GM23338 (cell line): ENCODE results near the gene NPEPL1. TPM values are rescaled to one million over a fixed set of nuclear protein-coding genes. Genes with fewer than 3 reads are reported as not detected.

Source experiments
- ATAC-seq: fragments of 200-7000 bp; cut with Tn5 transposase; 3 replicates; pipeline ENCODE4 v1.9.1; 2020
- DNase-seq: peaks from one replicate; pipeline ENCODE4 v3.0.0-alpha.2; 2015; ENCODE audit warnings: low spot score
- H2AFZ ChIP-seq: fragments of 200-600 bp; sonication (generic); 2 replicates; pipeline ENCODE4 v1.8.0; 2016; ENCODE audit warnings: antibody characterized with exemption, mild to moderate bottlenecking, moderate library complexity
- H3F3A ChIP-seq: fragments of 200-600 bp; sonication (generic); replicated peaks from 2 replicates; pipeline ENCODE4 v1.8.0; 2017; ENCODE audit warnings: antibody characterized with exemption, mixed run types, low read depth
- H3K27ac ChIP-seq: fragments of 200-600 bp; sonication (generic); 2 replicates; pipeline ENCODE4 v1.6.1; 2016; ENCODE audit warnings: low read depth
- H3K27me3 ChIP-seq: fragments of 200-600 bp; sonication (generic); 2 replicates; pipeline ENCODE4 v1.8.0; 2016; ENCODE audit warnings: mild to moderate bottlenecking, mixed run types, moderate library complexity; ENCODE audit not compliant: insufficient read depth
- H3K36me3 ChIP-seq: fragments of 200-600 bp; sonication (generic); 2 replicates; pipeline ENCODE4 v1.8.0; 2016; ENCODE audit warnings: mild to moderate bottlenecking; ENCODE audit not compliant: insufficient read depth
- H3K4me1 ChIP-seq: fragments of 200-600 bp; sonication (generic); 2 replicates; pipeline ENCODE4 v1.8.0; 2016; ENCODE audit warnings: mild to moderate bottlenecking, moderate library complexity; ENCODE audit not compliant: insufficient read depth
- H3K4me2 ChIP-seq: fragments of 200-600 bp; sonication (generic); 2 replicates; pipeline ENCODE4 v1.7.1; 2017; ENCODE audit warnings: mixed run types
- H3K4me3 ChIP-seq: fragments of 200-600 bp; sonication (generic); 2 replicates; pipeline ENCODE4 v1.6.1; 2016; ENCODE audit warnings: mixed run types
- H3K79me2 ChIP-seq: fragments of 200-600 bp; sonication (generic); replicated peaks from 2 replicates; pipeline ENCODE4 v1.8.0; 2017; ENCODE audit warnings: mild to moderate bottlenecking; ENCODE audit not compliant: insufficient read depth
- H3K9me2 ChIP-seq: fragments of 200-600 bp; sonication (generic); 2 replicates; pipeline ENCODE4 v1.8.0; 2017; ENCODE audit not compliant: insufficient read depth
- H4K20me1 ChIP-seq: fragments of 200-600 bp; sonication (generic); replicated peaks from 2 replicates; pipeline ENCODE4 v1.8.0; 2017; ENCODE audit warnings: mild to moderate bottlenecking; ENCODE audit not compliant: insufficient read depth
- H3K27ac Mint-ChIP-seq: 2 replicates; pipeline ENCODE4 v1.8.0; 2020; ENCODE audit warnings: inconsistent platforms, mild to moderate bottlenecking, moderate library complexity, mixed read lengths
- H3K27me3 Mint-ChIP-seq: 3 replicates; pipeline ENCODE4 v1.8.0; 2022; ENCODE audit warnings: low read depth, mild to moderate bottlenecking, moderate library complexity, mixed read lengths, inconsistent platforms; ENCODE audit not compliant: insufficient read depth, poor library complexity
- H3K36me3 Mint-ChIP-seq: 3 replicates; pipeline ENCODE4 v1.8.0; 2021; ENCODE audit warnings: low read depth, mild to moderate bottlenecking, inconsistent platforms, moderate library complexity, mixed read lengths
- H3K4me1 Mint-ChIP-seq: 3 replicates; pipeline ENCODE4 v1.8.0; 2020; ENCODE audit warnings: mild to moderate bottlenecking, inconsistent platforms, mixed read lengths
- H3K4me3 Mint-ChIP-seq: 3 replicates; pipeline ENCODE4 v1.8.0; 2021; ENCODE audit warnings: moderate library complexity, mild to moderate bottlenecking, inconsistent platforms, mixed read lengths
- H3K9me3 Mint-ChIP-seq: 3 replicates; pipeline ENCODE4 v1.8.0; 2020; ENCODE audit warnings: moderate library complexity, mild to moderate bottlenecking, inconsistent platforms, mixed read lengths
- CREB1 ChIP-seq: fragments of 250-450 bp; sonication (Bioruptor Pico); IDR thresholded peaks from 2 replicates; pipeline ENCODE4 v1.5.0; 2020; ENCODE audit warnings: low read depth, mild to moderate bottlenecking, moderate library complexity
- ETS1 ChIP-seq: IDR thresholded peaks from 2 replicates; pipeline ENCODE4 v1.6.1; 2016; ENCODE audit warnings: antibody characterized with exemption
- EZH2 ChIP-seq: fragments of 200-600 bp; sonication (generic); IDR thresholded peaks from one replicate; pipeline ENCODE4 v1.8.0; 2017; ENCODE audit warnings: antibody characterized with exemption, mild to moderate bottlenecking, low read depth; ENCODE audit not compliant: unreplicated experiment
- EZH2phosphoT487 ChIP-seq: fragments of 200-600 bp; sonication (generic); IDR thresholded peaks from one replicate; pipeline ENCODE4 v1.8.1; 2018; ENCODE audit warnings: antibody characterized with exemption; ENCODE audit not compliant: unreplicated experiment
- JUNB ChIP-seq: IDR thresholded peaks from one replicate; pipeline ENCODE4 v1.6.1; 2016; ENCODE audit warnings: antibody characterized with exemption; ENCODE audit not compliant: unreplicated experiment
- NANOG ChIP-seq: IDR thresholded peaks from 2 replicates; pipeline ENCODE4 v1.6.1; 2016; ENCODE audit warnings: antibody characterized with exemption, borderline replicate concordance
- POLR2AphosphoS5 ChIP-seq: IDR thresholded peaks from 2 replicates; pipeline ENCODE4 v1.6.1; 2016; ENCODE audit warnings: antibody characterized with exemption, low read depth
- STAT1 ChIP-seq: IDR thresholded peaks from one replicate; pipeline ENCODE4 v1.6.1; 2016; ENCODE audit warnings: antibody characterized with exemption; ENCODE audit not compliant: unreplicated experiment
- ZNF114 ChIP-seq: fragments of 250-450 bp; sonication (Bioruptor Pico); IDR thresholded peaks from 2 replicates; pipeline ENCODE4 v1.5.0; 2020; ENCODE audit warnings: mild to moderate bottlenecking, moderate library complexity
- ZNF331 ChIP-seq: fragments of 250-450 bp; sonication (Bioruptor Pico); IDR thresholded peaks from 2 replicates; pipeline ENCODE4 v1.5.0; 2020; ENCODE audit warnings: low read depth, mild to moderate bottlenecking, moderate library complexity
- polyA plus RNA-seq: library from polyadenylated mRNA; unstranded; fragments of >200 nt; fragmentation: Nextera tagmentation; extraction: Ambion mirVana; gene quantifications from 2 replicates; pipeline ENCODE4 v1.2.1, GENCODE V29; 2016
- total RNA-seq: library from RNA; depleted of rRNA; stranded (reverse); fragments of >200 nt; shearing (Covaris generic); gene quantifications from 2 replicates; pipeline ENCODE4 v1.2.3, GENCODE V29; 2014
- TF ChIP-seq, protein P1 (sequence below): IDR thresholded peaks from one replicate; pipeline ENCODE4 v1.6.1; 2018; ENCODE audit warnings: antibody characterized with exemption; ENCODE audit not compliant: unreplicated experiment
- TF ChIP-seq, protein P2 (sequence below), 2 experiments: fragments of 200-600 bp in 1 of 2; sonication (generic) in 1 of 2; conservative IDR thresholded peaks; 2 replicates each; pipeline versions ENCODE4 v1.5.1 to v1.6.1; 2016 to 2017; ENCODE audit warnings: antibody characterized with exemption in 2 of 2, low read depth in 2 of 2, mild to moderate bottlenecking in 2 of 2, moderate library complexity in 1 of 2

NPEPL1 gene
- total and polyA plus RNA-seq, 2 experiments from 2014 or later = 23.5 to 30.0 TPM

DNA sequence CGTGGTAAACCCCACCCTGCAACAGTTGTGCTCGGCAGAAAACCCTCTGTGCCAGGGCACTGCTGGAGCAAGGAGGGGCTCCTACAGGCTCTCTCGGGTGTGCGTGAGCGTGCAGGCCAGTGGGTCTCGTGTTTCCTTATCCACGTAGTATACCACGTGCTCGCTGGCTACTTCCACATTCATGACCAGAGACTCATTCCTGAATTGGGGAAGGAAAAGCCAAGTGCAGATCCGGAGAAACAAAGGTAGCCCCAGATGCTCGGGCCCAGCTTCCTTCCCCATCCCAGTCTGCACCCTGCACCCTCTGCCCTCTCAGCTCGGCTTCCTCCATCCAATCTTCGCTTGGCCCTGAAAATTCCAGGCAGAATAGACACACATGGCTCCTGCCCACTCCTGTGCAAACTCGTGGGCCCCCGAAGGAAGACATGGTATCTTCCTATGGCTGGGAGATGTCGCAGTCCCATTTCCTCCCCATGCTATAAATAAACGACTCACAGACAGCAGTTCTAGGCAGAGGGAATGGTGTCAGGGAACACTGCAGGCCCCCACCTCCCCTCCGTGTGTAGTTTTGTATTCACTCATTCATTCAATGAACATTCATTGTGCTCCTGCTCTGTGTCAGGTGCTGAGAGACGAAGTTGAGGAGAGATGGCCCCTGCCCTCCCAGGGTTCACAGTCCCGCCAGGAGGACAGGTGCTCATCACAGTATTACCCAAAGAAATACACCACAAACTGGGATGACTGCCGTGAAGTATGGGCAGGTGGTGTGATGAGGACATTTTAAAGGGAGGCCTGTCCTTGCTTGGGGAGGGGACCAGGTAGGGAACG, 29.6 kb downstream of the NPEPL1 start (continued):
- TF ChIP-seq, protein P1, sequence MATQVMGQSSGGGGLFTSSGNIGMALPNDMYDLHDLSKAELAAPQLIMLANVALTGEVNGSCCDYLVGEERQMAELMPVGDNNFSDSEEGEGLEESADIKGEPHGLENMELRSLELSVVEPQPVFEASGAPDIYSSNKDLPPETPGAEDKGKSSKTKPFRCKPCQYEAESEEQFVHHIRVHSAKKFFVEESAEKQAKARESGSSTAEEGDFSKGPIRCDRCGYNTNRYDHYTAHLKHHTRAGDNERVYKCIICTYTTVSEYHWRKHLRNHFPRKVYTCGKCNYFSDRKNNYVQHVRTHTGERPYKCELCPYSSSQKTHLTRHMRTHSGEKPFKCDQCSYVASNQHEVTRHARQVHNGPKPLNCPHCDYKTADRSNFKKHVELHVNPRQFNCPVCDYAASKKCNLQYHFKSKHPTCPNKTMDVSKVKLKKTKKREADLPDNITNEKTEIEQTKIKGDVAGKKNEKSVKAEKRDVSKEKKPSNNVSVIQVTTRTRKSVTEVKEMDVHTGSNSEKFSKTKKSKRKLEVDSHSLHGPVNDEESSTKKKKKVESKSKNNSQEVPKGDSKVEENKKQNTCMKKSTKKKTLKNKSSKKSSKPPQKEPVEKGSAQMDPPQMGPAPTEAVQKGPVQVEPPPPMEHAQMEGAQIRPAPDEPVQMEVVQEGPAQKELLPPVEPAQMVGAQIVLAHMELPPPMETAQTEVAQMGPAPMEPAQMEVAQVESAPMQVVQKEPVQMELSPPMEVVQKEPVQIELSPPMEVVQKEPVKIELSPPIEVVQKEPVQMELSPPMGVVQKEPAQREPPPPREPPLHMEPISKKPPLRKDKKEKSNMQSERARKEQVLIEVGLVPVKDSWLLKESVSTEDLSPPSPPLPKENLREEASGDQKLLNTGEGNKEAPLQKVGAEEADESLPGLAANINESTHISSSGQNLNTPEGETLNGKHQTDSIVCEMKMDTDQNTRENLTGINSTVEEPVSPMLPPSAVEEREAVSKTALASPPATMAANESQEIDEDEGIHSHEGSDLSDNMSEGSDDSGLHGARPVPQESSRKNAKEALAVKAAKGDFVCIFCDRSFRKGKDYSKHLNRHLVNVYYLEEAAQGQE = no peak
- no peak for TF ChIP-seq ETS1
- TF ChIP-seq EZH2 = no peak
- no peak for TF ChIP-seq EZH2phosphoT487
- no peak for TF ChIP-seq STAT1
- TF ChIP-seq JUNB = no peak
- TF ChIP-seq, protein P2, sequence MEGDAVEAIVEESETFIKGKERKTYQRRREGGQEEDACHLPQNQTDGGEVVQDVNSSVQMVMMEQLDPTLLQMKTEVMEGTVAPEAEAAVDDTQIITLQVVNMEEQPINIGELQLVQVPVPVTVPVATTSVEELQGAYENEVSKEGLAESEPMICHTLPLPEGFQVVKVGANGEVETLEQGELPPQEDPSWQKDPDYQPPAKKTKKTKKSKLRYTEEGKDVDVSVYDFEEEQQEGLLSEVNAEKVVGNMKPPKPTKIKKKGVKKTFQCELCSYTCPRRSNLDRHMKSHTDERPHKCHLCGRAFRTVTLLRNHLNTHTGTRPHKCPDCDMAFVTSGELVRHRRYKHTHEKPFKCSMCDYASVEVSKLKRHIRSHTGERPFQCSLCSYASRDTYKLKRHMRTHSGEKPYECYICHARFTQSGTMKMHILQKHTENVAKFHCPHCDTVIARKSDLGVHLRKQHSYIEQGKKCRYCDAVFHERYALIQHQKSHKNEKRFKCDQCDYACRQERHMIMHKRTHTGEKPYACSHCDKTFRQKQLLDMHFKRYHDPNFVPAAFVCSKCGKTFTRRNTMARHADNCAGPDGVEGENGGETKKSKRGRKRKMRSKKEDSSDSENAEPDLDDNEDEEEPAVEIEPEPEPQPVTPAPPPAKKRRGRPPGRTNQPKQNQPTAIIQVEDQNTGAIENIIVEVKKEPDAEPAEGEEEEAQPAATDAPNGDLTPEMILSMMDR (conservative IDR thresholded peaks at IDR 0.05; ENCODE audit: low read depth in 2 of 2) = no peak
- no peak for TF ChIP-seq ZNF331 (CRISPR knock-in tag)
- no peak for TF ChIP-seq POLR2AphosphoS5
- no peak for TF ChIP-seq CREB1 (CRISPR knock-in tag)

DNA sequence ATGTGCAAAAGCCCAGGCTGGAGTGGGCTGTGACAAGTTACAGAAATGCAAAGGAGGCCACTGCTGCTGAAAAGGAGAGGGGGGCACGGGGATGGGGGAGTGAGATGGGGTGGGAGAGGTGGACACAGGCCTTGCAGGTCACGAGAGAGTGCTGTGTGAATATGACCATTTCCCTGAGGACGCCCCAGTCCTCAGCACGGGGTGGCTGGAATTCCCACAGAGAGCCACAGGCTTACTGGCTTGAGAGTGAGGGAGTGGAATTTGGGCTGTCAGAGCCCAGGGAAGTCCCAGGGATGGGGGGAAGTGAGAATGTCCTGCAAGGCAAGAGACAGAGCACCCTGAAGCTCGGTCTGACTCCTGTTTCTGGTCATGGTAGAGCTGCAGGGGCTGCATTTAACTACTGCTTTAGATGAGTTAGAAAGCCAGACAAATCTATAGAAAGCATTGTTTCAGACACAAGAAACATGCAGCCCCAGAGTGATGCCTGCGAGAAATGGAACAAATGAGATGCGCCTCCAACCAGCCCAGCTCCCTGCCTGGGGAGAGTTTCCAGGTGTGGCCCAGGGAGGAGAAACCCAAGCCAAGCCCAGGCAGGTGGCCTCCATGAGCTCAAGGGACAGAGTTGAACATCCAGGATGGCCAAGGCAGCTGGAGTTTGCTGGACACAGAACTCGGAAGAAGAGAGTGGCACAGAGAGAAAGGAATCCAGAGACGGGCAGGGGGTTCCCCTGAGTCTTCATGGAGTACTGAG, 30.5 kb downstream of the NPEPL1 start:
- Histone ChIP-seq H3K36me3 (no peaks in the 10 kb centered on the region), H3K27ac (no peak overlapping the region), H3K79me2 (no peaks in the 10 kb centered on the region), H4K20me1 (no peaks in the 10 kb centered on the region), H2AFZ (no peak overlapping the region), H3K4me3 (no peak overlapping the region), H3F3A (no peaks in the 10 kb centered on the region), H3K4me1 (no peaks in the 10 kb centered on the region; the same call in 1 of the 2 replicates), H3K4me2 (no peak overlapping the region), H3K27me3 (no peaks in the 10 kb centered on the region), H3K9me2 (no peaks in the 10 kb centered on the region)
- Mint-ChIP-seq H3K4me1 (peaks cover 14% of the 10 kb centered on the region), H3K9me3 (peaks cover 22% of the 10 kb centered on the region), H3K27ac (no peak overlapping the region), H3K4me3 (no peak overlapping the region), H3K27me3 (peaks cover 8% of the 10 kb centered on the region), H3K36me3 (peaks cover 10% of the 10 kb centered on the region; the same call in 2 of the 3 replicates)
- DNase-seq = no peak
- no peak; the same call in 2 of the 3 replicates for ATAC-seq
- TF ChIP-seq EZH2phosphoT487 (no peak), EZH2 (no peak), STAT1 (no peak), ZNF331 (CRISPR knock-in tag) (no peak), ZNF114 (CRISPR knock-in tag) (no peak), NANOG (no peak), ETS1 (no peak)
- TF ChIP-seq, protein P1 = no peak
